Mesendoderm (in vitro differentiated cells): ENCODE measurements around the gene GPR151.
A peak's percentile ranks its signal among the peaks of the same experiment; 100 is the strongest.

Source experiments
- DNase-seq: peaks from one replicate; pipeline ENCODE4 v3.0.0; 2013
- H2AK5ac ChIP-seq: 2 replicates; pipeline ENCODE4 v1.6.1; 2013; ENCODE audit warnings: low read length, inconsistent platforms
- H2BK120ac ChIP-seq: 2 replicates; pipeline ENCODE4 v1.6.1; 2013; ENCODE audit warnings: low read depth, mild to moderate bottlenecking, low read length, moderate library complexity, mixed read lengths
- H2BK15ac ChIP-seq: replicated peaks from 2 replicates; pipeline ENCODE4 v1.6.1; 2013; ENCODE audit warnings: low read depth, mild to moderate bottlenecking, moderate library complexity
- H2BK5ac ChIP-seq: 2 replicates; pipeline ENCODE4 v1.6.1; 2013; ENCODE audit warnings: low read length, inconsistent platforms
- H3K18ac ChIP-seq: 2 replicates; pipeline ENCODE4 v1.6.1; 2013; ENCODE audit warnings: mild to moderate bottlenecking, low read length, mixed read lengths
- H3K23ac ChIP-seq: one replicate; pipeline ENCODE4 v1.6.1; 2013; ENCODE audit warnings: low read length
- H3K27ac ChIP-seq: 2 replicates; pipeline ENCODE4 v1.5.1; 2013; ENCODE audit warnings: low read depth, mild to moderate bottlenecking, inconsistent platforms, low read length, moderate library complexity
- H3K27me3 ChIP-seq: 2 replicates; pipeline ENCODE4 v1.6.1; 2013; ENCODE audit warnings: low read length, control low read depth, mild to moderate bottlenecking, inconsistent platforms; ENCODE audit not compliant: insufficient read depth, poor library complexity
- H3K36me3 ChIP-seq: 2 replicates; pipeline ENCODE4 v1.6.1; 2013; ENCODE audit warnings: low read length, inconsistent platforms; ENCODE audit not compliant: control insufficient read depth, insufficient read depth
- H3K4ac ChIP-seq: one replicate; pipeline ENCODE4 v1.6.1; 2013; ENCODE audit warnings: low read depth, mild to moderate bottlenecking, low read length, moderate library complexity
- H3K4me1 ChIP-seq: 2 replicates; pipeline ENCODE4 v1.6.1; 2013; ENCODE audit warnings: low read depth, low read length, inconsistent platforms; ENCODE audit not compliant: control insufficient read depth
- H3K4me2 ChIP-seq: 2 replicates; pipeline ENCODE4 v1.6.1; 2013; ENCODE audit warnings: low read length
- H3K4me3 ChIP-seq: 2 replicates; pipeline ENCODE4 v1.5.1; 2013; ENCODE audit warnings: mild to moderate bottlenecking, low read length
- H3K56ac ChIP-seq: one replicate; pipeline ENCODE4 v1.6.1; 2013; ENCODE audit warnings: low read length
- H3K79me1 ChIP-seq: 2 replicates; pipeline ENCODE4 v1.6.1; 2013; ENCODE audit warnings: low read length, inconsistent platforms
- H3K79me2 ChIP-seq: 2 replicates; pipeline ENCODE4 v1.6.1; 2013; ENCODE audit warnings: mild to moderate bottlenecking, low read length; ENCODE audit not compliant: control insufficient read depth, insufficient read depth
- H3K9ac ChIP-seq: 2 replicates; pipeline ENCODE4 v1.6.1; 2013; ENCODE audit warnings: low read length, inconsistent platforms
- H4K5ac ChIP-seq: one replicate; pipeline ENCODE4 v1.6.1; 2013; ENCODE audit warnings: low read length
- H4K8ac ChIP-seq: one replicate; pipeline ENCODE4 v1.6.1; 2013; ENCODE audit warnings: low read depth, mild to moderate bottlenecking, control low read depth, low read length, moderate library complexity
- WGBS: extraction: QIAGEN DNeasy Blood & Tissue Kit; methylation state at CpG from one replicate; pipeline ENCODE4 v1.1.7; 2013; ENCODE audit warnings: low lambda C conversion rate, missing lambda C conversion rate; ENCODE audit not compliant: insufficient coverage; ENCODE audit errors: extremely low coverage; 5-methylcytosine and 5-hydroxymethylcytosine counted together

The GPR151 gene

DNA sequence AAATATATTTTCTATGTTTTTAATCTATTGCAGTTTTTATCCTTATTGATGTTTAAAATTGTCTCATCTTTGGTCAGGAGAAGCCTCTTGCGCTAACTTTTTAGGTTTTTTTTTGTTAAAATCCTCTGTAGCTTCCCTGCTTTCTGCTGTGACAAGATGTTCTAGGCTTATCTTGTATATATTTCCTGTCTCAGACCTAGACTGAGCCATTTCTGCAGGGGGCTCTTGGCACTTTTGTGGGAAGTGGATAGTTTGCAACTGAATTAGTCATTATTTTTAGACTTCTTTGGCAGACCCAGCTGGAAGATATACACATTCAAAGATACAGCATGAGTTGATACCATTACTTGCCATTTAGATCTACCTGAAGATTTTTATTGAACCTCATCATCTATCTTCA lies 40.1 kb downstream of the GPR151 start:
- no peak overlapping the region for H2BK120ac ChIP-seq
- no peak overlapping the region for H3K27ac ChIP-seq
- H3K18ac ChIP-seq: no peak overlapping the region
- no peak overlapping the region for H4K8ac ChIP-seq
- no peak overlapping the region for H2BK15ac ChIP-seq
- H3K4me2 ChIP-seq: no peak overlapping the region
- no peak for DNase-seq
- H2AK5ac ChIP-seq: no peak overlapping the region
- H3K36me3 ChIP-seq: peaks cover 4% of the 10 kb centered on the region
- no peaks in the 10 kb centered on the region for H3K4me1 ChIP-seq
- no peak overlapping the region for H2BK5ac ChIP-seq
- no CpG with 5 or more reads among the region's 1 CpG for WGBS
- no peak overlapping the region for H3K4me3 ChIP-seq
- no peak overlapping the region for H3K23ac ChIP-seq
- no peak overlapping the region for H3K9ac ChIP-seq
- H3K56ac ChIP-seq: no peak overlapping the region
- no peak overlapping the region for H3K4ac ChIP-seq
- H3K79me2 ChIP-seq: no peaks in the 10 kb centered on the region
- H3K27me3 ChIP-seq: no peaks in the 10 kb centered on the region
- H3K79me1 ChIP-seq: no peaks in the 10 kb centered on the region
- H4K5ac ChIP-seq: no peak overlapping the region

DNA sequence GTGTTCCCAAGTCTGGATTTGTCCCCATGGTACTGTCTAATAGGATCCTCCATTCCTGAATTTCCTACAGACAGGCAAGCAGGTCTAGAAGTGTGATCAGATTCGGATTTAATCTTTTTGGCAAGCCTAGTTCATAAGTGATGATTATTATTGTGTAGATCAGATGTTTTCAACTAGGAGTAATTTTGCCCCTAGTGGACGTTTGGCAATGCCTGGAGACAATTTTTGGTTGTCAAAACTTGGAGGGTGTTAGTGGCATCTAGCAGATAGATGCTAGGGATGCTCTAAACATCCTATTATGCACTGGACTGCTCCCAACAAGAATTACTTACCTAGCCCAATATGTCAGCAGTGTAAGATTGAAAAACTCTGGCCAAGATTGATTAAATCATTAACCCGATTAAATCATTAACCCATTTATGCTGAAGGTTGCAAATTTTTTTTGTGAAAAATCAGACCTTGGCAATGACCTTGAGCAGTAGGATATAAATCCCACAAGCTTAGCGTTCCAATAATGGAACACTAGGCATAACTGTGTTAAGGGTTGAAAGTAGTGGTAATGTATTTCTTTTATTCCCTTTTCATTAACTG lies 40.7 kb downstream of the GPR151 start:
- H3K56ac ChIP-seq: no peak overlapping the region
- no peaks in the 10 kb centered on the region for H3K4me1 ChIP-seq
- no peak overlapping the region for H2BK15ac ChIP-seq
- H3K23ac ChIP-seq: no peak overlapping the region
- no peak overlapping the region for H3K4me2 ChIP-seq
- H3K27me3 ChIP-seq: no peaks in the 10 kb centered on the region
- H3K4me3 ChIP-seq: no peak overlapping the region
- no peaks in the 10 kb centered on the region for H3K79me1 ChIP-seq
- H4K5ac ChIP-seq: no peak overlapping the region
- no peak overlapping the region for H4K8ac ChIP-seq
- no CpG with 5 or more reads among the region's 4 CpGs for WGBS
- H3K4ac ChIP-seq: no peak overlapping the region
- no peak overlapping the region for H3K27ac ChIP-seq
- DNase-seq: peak; percentile 6
- no peak overlapping the region for H2AK5ac ChIP-seq
- H2BK120ac ChIP-seq: no peak overlapping the region
- H3K9ac ChIP-seq: no peak overlapping the region
- H2BK5ac ChIP-seq: no peak overlapping the region
- H3K36me3 ChIP-seq: peaks cover 4% of the 10 kb centered on the region
- no peak overlapping the region for H3K18ac ChIP-seq
- no peaks in the 10 kb centered on the region for H3K79me2 ChIP-seq

- Histone ChIP-seq H3K23ac (no peak overlapping the region), H3K56ac (no peak overlapping the region), H3K27me3 (no peaks in the 10 kb centered on the region), H4K5ac (no peak overlapping the region), H3K4ac (no peak overlapping the region), H2AK5ac (no peak overlapping the region), H4K8ac (no peak overlapping the region), H3K79me2 (no peaks in the 10 kb centered on the region), H3K9ac (no peak overlapping the region), H3K4me1 (no peaks in the 10 kb centered on the region), H2BK5ac (no peak overlapping the region), H3K36me3 (peaks cover 4% of the 10 kb centered on the region), H3K4me3 (no peak overlapping the region), H3K18ac (no peak overlapping the region), H3K79me1 (no peaks in the 10 kb centered on the region), H3K27ac (no peak overlapping the region), H2BK15ac (no peak overlapping the region), H2BK120ac (no peak overlapping the region), H3K4me2 (no peak overlapping the region)
- WGBS: no CpG with 5 or more reads among the region's 1 CpG
- DNase-seq: no peak
Observed at GRCh38 chr5:146474065-146474464, 41.9 kb downstream of the GPR151 start.

- no peak overlapping the region for H2AK5ac ChIP-seq
- no peak overlapping the region for H3K18ac ChIP-seq
- peaks cover 9% of the 10 kb centered on the region for H3K79me2 ChIP-seq
- H3K9ac ChIP-seq: no peak overlapping the region
- H3K4me1 ChIP-seq: no peaks in the 10 kb centered on the region
- H2BK5ac ChIP-seq: no peak overlapping the region
- no peak overlapping the region for H4K8ac ChIP-seq
- no peak overlapping the region for H3K23ac ChIP-seq
- H2BK15ac ChIP-seq: no peak overlapping the region
- H4K5ac ChIP-seq: no peak overlapping the region
- H3K79me1 ChIP-seq: peaks cover 4% of the 10 kb centered on the region
- H3K27me3 ChIP-seq: no peaks in the 10 kb centered on the region
- WGBS: no CpG with 5 or more reads among the region's 1 CpG
- H3K36me3 ChIP-seq: peaks cover 6% of the 10 kb centered on the region
- H2BK120ac ChIP-seq: no peak overlapping the region
- H3K56ac ChIP-seq: no peak overlapping the region
- no peak overlapping the region for H3K4me3 ChIP-seq
- H3K4ac ChIP-seq: no peak overlapping the region
- H3K4me2 ChIP-seq: no peak overlapping the region
- no peak for DNase-seq
- no peak overlapping the region for H3K27ac ChIP-seq
Observed at GRCh38 chr5:146467760-146468159, 48.2 kb downstream of the GPR151 start.

DNA sequence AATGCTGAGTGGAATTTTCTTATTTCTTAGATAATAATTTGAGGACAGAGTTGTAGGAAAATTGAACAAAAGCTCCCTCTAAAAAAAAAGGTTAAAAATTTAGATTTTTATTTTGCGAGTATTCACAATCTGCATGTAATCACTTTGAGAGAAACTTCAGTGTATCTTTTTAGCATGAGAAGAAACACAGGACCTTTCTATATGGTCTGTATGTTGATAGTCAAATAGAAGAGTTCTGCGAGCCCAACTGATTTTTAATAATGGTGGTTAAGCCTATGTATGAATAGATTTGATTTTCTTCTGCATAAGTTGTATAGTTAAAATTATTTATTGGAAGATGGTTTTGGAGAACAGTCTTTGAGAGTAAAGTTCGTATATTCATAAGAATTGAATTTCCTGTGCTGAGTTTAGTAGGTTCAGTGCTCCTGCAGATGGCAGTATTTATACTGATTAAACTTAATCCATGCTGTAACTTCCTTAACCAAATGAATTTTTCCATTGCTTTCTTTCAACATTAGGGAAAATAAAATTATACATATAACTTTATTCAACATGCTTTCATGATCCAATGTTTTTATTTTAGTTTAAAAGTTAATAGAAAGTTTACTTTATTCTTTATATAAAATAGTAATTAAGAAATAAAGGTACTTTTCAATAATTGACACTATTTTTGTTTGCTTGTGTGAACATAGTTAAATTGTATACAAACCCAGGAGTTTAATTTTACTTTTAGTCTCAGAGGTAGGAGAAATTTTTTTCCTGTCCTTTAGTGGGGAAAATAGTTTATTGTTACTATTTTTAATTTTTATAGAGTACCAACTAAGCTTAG lies 49.3 kb downstream of the GPR151 start:
- Histone ChIP-seq H3K27me3 (no peaks in the 10 kb centered on the region), H3K4me2 (no peak overlapping the region), H2AK5ac (no peak overlapping the region), H4K5ac (no peak overlapping the region), H3K23ac (no peak overlapping the region), H3K4ac (no peak overlapping the region), H3K56ac (no peak overlapping the region), H3K9ac (no peak overlapping the region), H3K36me3 (peaks cover 6% of the 10 kb centered on the region), H3K27ac (no peak overlapping the region), H3K79me1 (peaks cover 4% of the 10 kb centered on the region), H3K4me1 (no peaks in the 10 kb centered on the region), H3K4me3 (no peak overlapping the region), H3K79me2 (peaks cover 9% of the 10 kb centered on the region), H2BK5ac (no peak overlapping the region), H2BK120ac (no peak overlapping the region), H3K18ac (no peak overlapping the region), H2BK15ac (no peak overlapping the region), H4K8ac (no peak overlapping the region)
- whole genome bisulfite sequencing: 100% methylated on average over 1 of the region's 3 CpGs
- no peak for DNase-seq
